ENCODE results near the gene KANSL1. TPM values are rescaled to one million over a fixed set of nuclear protein-coding genes. Genes with fewer than 3 reads are reported as not detected.

The KANSL1 gene
- total RNA-seq, 4 donors from 2014 or later: 53.8 to 107 (median 60.6) TPM

- no peak for TF ChIP-seq CTCF (IDR thresholded peaks at IDR 0.05)
- TF ChIP-seq POLR2A (IDR thresholded peaks at IDR 0.05): no peak
- no peak overlapping the region for H3K4me3 ChIP-seq (ENCODE audit: low read depth, poor library complexity, severe bottlenecking)
- 61 to 70% methylated on average over 4 of the region's 4 CpGs for WGBS, 2 donors
- intact Hi-C loops (cut with DNase I; ENCODE audit: low total_unique reads): loop anchor here (10.0 kb wide), 1 partner anchor 167 kb away; no protein-coding TSS in a partner anchor
- DNase-seq (ENCODE audit: low spot score in 2 of 2): no peak
Observed at GRCh38 chr17:46037722-46038255, 155.4 kb downstream of the KANSL1 start.

DNA sequence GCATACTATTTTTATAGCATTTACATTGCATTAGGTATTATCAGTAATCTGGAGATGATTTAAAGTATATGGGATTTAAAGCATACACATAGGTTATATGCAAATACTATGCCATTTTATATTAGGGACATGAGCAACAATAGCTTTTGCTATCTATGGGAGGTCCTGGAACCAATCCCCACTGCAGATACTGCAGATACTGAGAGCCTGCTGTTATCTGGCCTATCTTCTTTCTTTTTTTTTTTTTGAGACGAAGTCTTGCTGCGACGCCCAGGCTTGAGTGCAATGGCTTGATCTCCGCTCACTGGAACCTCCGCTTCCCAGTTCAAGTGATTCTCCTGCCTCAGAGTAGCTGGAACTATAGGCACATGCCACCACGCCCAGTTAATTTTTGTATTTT lies 156.7 kb downstream of the KANSL1 start:
- intact Hi-C loops (cut with DNase I; ENCODE audit: low total_unique reads): loop anchor here (10.0 kb wide), 1 partner anchor 168 kb away; no protein-coding TSS in a partner anchor
- TF ChIP-seq POLR2A (IDR thresholded peaks at IDR 0.05): no peak
- TF ChIP-seq CTCF (IDR thresholded peaks at IDR 0.05): no peak
- no peak for DNase-seq (ENCODE audit: low spot score in 2 of 2)
- WGBS, 2 donors: 89 to 90% methylated on average over 6 of the region's 6 CpGs
- no peak overlapping the region for H3K4me3 ChIP-seq (ENCODE audit: low read depth, poor library complexity, severe bottlenecking)

GRCh38 chr17:46035112-46035818 lies 158.0 kb downstream of the KANSL1 start:
- intact Hi-C loops (cut with DNase I; ENCODE audit: low total_unique reads): loop anchor here (10.0 kb wide), 1 partner anchor 170 kb away; no protein-coding TSS in a partner anchor
- TF ChIP-seq CTCF (IDR thresholded peaks at IDR 0.05): no peak
- no peak for TF ChIP-seq POLR2A (IDR thresholded peaks at IDR 0.05)
- no peak overlapping the region for H3K4me3 ChIP-seq (ENCODE audit: low read depth, poor library complexity, severe bottlenecking)
- WGBS, 2 donors: 76 to 83% methylated on average over 3 of the region's 3 CpGs
- no peak for DNase-seq (ENCODE audit: low spot score in 2 of 2)

DNA sequence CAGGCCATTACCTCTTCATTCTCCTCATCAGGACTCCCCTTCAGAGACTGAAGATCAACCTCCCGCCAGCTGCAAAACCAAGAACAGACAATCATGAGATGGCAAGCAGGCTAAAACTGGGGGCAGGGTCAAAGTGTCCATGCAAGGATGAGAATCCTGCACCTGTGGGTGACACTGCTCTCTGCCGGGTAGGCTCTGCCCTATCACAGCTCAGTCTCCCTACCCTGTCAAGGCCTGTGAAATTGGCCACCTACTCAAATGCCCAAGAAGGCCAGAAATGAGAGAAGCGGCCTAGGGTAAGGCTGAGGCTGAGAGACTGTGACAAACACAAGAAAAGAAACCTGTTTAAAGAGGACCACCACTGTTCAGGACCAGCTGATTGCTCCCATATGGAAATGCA lies 159.8 kb downstream of the KANSL1 start:
- 90 to 93% methylated on average over 3 of the region's 3 CpGs for WGBS, 2 donors
- TF ChIP-seq POLR2A (IDR thresholded peaks at IDR 0.05) (no peak), CTCF (IDR thresholded peaks at IDR 0.05) (no peak)
- intact Hi-C loops (cut with DNase I; ENCODE audit: low total_unique reads): loop anchor here (10.0 kb wide), 1 partner anchor 171 kb away; no protein-coding TSS in a partner anchor
- no peak for DNase-seq (ENCODE audit: low spot score in 2 of 2)
- no peak overlapping the region for H3K4me3 ChIP-seq (ENCODE audit: low read depth, poor library complexity, severe bottlenecking)

GRCh38 chr17:46032909-46033308 lies 160.3 kb downstream of the KANSL1 start:
- H3K4me3 ChIP-seq (ENCODE audit: low read depth, poor library complexity, severe bottlenecking): no peak overlapping the region
- intact Hi-C loops (cut with DNase I; ENCODE audit: low total_unique reads): loop anchor here (10.0 kb wide), 1 partner anchor 172 kb away; no protein-coding TSS in a partner anchor
- no peak for DNase-seq (ENCODE audit: low spot score in 2 of 2)
- 92 to 95% methylated on average over 11 of the region's 11 CpGs for WGBS, 2 donors
- TF ChIP-seq CTCF (IDR thresholded peaks at IDR 0.05): no peak
- TF ChIP-seq POLR2A (IDR thresholded peaks at IDR 0.05): no peak
